ENCODE data around the gene LAMTOR4. TPM values are rescaled to one million over a fixed set of nuclear protein-coding genes. Genes with fewer than 3 reads are reported as not detected.

Gene LAMTOR4
- total RNA-seq, 1 experiment from 2014 or later, result 224 TPM

DNA sequence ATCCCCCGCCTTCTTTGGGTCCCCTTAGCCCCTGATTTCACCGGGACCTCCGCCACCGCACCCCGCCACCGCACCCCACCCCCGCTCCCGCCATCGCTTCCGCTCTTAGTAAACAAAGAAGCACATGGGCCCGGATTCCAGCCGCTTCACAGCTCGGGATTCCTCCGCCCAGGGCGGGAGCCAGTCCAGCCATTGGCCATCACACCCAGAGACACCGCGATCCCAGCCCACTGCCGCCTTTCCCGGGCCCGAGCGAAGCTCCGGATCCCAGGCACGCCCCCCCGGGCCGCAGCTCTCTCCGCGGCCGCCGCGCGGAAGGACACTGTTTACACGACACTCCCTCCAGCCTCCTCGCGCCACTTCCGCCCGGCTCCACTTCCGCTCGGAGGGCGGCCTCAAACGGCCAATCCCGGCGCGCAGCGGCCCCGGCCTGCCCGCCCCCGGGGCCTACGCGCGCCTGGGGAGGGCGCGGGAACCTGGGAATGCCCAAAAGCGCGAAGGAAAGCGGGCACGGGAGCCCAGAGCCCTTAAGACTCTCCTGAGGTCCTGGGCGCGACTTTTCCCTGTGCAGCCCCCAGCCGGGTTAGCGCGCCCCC, 48.2 kb upstream of the LAMTOR4 start:
- BruUV-seq (replicated peaks), result no TSS peak
- H3K36me3 ChIP-seq (ENCODE audit: control insufficient read depth, insufficient read depth, low read length), result peaks cover 38% of the 10 kb centered on the region
- peak overlapping the region; percentile 93 for H3K27ac ChIP-seq (ENCODE audit: low read length)
- POLR2A ChIA-PET, result interaction anchor here (0.6 to 1.5 kb wide), 9 partner anchors 12 to 596 kb away, joined by 4 to 17 read pairs (median 9); partner anchors contain the start of genes COPS6, MBLAC1 and ZKSCAN5
- intact Hi-C loops (cut with micrococcal nuclease; ENCODE audit: unreplicated experiment), result no loop called here
- peak overlapping the region; percentile 82 to 89 for H3K4me3 ChIP-seq (ENCODE audit: low read depth in 2 of 2, low read length in 2 of 2)
- DNase-seq (ENCODE audit: low read depth, low spot score), result peak; percentile 83
- H3K9me3 ChIP-seq (ENCODE audit: control insufficient read depth, insufficient read depth, low read depth, low read length), result no peaks in the 10 kb centered on the region
- no peaks in the 10 kb centered on the region for H3K27me3 ChIP-seq (ENCODE audit: control insufficient read depth, insufficient read depth, low read length)
- peaks cover 20% of the 10 kb centered on the region for H3K4me1 ChIP-seq (ENCODE audit: control insufficient read depth, insufficient read depth, low read length)
- CTCF ChIA-PET, result interaction anchor here (1.3 kb wide), 1 partner anchor 29 kb away, joined by 4 read pairs; no protein-coding TSS in a partner anchor
- in situ Hi-C loops (cut with HindIII; ENCODE audit: low pct_unique_long_range_greater_than_20kb, low sequenced_read_pairs), result no loop called here
- peak; percentile 86 for ATAC-seq
- TF ChIP-seq, protein P1, sequence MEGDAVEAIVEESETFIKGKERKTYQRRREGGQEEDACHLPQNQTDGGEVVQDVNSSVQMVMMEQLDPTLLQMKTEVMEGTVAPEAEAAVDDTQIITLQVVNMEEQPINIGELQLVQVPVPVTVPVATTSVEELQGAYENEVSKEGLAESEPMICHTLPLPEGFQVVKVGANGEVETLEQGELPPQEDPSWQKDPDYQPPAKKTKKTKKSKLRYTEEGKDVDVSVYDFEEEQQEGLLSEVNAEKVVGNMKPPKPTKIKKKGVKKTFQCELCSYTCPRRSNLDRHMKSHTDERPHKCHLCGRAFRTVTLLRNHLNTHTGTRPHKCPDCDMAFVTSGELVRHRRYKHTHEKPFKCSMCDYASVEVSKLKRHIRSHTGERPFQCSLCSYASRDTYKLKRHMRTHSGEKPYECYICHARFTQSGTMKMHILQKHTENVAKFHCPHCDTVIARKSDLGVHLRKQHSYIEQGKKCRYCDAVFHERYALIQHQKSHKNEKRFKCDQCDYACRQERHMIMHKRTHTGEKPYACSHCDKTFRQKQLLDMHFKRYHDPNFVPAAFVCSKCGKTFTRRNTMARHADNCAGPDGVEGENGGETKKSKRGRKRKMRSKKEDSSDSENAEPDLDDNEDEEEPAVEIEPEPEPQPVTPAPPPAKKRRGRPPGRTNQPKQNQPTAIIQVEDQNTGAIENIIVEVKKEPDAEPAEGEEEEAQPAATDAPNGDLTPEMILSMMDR (IDR thresholded peaks at IDR 0.05), result no peak
- TF ChIP-seq SIN3A (IDR thresholded peaks at IDR 0.05; ENCODE audit: borderline replicate concordance, insufficient read depth, low read depth, low read length) (peak; percentile 99), TCF7L2 (IDR thresholded peaks at IDR 0.05; ENCODE audit: low read depth, low read length) (peak; percentile 65; the same call in 1 of the 2 replicates), POLR2AphosphoS5 (IDR thresholded peaks at IDR 0.05; ENCODE audit: low read depth, low read length) (peak; percentile 74)
- TF ChIP-seq, protein P2, sequence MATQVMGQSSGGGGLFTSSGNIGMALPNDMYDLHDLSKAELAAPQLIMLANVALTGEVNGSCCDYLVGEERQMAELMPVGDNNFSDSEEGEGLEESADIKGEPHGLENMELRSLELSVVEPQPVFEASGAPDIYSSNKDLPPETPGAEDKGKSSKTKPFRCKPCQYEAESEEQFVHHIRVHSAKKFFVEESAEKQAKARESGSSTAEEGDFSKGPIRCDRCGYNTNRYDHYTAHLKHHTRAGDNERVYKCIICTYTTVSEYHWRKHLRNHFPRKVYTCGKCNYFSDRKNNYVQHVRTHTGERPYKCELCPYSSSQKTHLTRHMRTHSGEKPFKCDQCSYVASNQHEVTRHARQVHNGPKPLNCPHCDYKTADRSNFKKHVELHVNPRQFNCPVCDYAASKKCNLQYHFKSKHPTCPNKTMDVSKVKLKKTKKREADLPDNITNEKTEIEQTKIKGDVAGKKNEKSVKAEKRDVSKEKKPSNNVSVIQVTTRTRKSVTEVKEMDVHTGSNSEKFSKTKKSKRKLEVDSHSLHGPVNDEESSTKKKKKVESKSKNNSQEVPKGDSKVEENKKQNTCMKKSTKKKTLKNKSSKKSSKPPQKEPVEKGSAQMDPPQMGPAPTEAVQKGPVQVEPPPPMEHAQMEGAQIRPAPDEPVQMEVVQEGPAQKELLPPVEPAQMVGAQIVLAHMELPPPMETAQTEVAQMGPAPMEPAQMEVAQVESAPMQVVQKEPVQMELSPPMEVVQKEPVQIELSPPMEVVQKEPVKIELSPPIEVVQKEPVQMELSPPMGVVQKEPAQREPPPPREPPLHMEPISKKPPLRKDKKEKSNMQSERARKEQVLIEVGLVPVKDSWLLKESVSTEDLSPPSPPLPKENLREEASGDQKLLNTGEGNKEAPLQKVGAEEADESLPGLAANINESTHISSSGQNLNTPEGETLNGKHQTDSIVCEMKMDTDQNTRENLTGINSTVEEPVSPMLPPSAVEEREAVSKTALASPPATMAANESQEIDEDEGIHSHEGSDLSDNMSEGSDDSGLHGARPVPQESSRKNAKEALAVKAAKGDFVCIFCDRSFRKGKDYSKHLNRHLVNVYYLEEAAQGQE (IDR thresholded peaks at IDR 0.05; ENCODE audit: insufficient read depth in 1 of 2, low read depth in 2 of 2, low read length in 1 of 2), result no peak

DNA sequence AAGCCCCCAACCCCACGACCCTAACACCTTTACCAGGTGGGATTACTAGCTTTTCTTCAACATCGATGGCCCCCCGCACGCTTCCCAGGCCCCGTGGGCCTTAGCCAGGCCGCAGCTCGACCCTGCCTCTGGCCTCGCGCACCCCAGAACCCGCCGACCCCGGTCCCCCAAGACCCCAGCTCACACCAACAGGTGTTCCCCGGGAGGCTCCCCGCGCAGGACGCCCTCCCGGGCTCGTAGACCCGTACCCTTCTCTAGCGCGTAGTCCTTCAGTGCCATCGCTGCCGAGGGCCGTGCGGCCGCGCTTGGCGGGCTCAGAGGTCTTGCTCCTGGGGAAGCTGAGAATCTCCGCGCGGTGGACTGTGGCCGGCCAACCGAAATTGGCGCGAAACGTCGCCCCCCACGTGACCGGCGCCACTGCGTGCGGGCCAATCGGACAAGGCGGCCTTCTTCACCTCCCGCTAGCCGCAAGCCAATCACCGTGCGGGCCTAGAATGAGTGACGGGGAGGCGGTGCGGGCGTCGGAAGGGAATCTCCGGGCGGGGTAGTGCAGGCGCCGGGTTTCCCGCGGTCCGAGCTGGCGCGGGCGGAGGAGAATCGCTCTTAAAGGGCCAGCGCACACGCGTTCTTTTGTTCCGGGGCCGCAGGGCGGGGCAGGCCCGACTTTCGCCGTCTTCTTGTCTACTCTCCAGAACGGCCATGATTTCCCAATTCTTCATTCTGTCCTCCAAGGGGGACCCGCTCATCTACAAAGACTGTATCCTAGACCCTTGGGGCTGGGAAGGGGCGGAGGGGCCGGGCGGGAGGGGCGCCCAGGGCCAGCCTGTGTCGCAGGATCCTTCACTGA, 47.5 kb upstream of the LAMTOR4 start, which contains the start of the genes AP4M1 and MCM7:
Gene AP4M1, plus strand, starts transcription at position 628 of the 847 bp plus-strand sequence. Its CDS starts 72 bp downstream, at position 700.
Gene MCM7, minus strand, starts transcription at position 382 of the 847 bp plus-strand sequence. Its CDS starts 103 bp downstream, at position 279.
- Histone ChIP-seq H3K27ac (ENCODE audit: low read length) (peak within 1 kb of the TSS; percentile 93), H3K4me1 (ENCODE audit: control insufficient read depth, insufficient read depth, low read length) (peaks cover 20% of the 10 kb centered on the region), H3K36me3 (ENCODE audit: control insufficient read depth, insufficient read depth, low read length) (peaks cover 32% of the 10 kb centered on the region), H3K4me3 (ENCODE audit: low read depth in 2 of 2, low read length in 2 of 2) (peak within 1 kb of the TSS; percentile 82 to 89), H3K27me3 (ENCODE audit: control insufficient read depth, insufficient read depth, low read length) (no peaks in the 10 kb centered on the region), H3K9me3 (ENCODE audit: control insufficient read depth, insufficient read depth, low read depth, low read length) (no peaks in the 10 kb centered on the region)
- ChIA-PET CTCF (interaction anchor here (0.6 to 1.3 kb wide), 2 partner anchors 23 to 28 kb away, joined by 4 to 5 read pairs; no protein-coding TSS in a partner anchor), POLR2A (interaction anchor here (0.6 to 1.5 kb wide), 12 partner anchors 12 to 597 kb away, joined by 3 to 17 read pairs (median 6); partner anchors contain the start of gene ZKSCAN5)
- ATAC-seq (peak; percentile 90), DNase-seq (ENCODE audit: low read depth, low spot score) (peak; percentile 90)
- BruUV-seq (replicated peaks), result no TSS peak
- intact Hi-C loops (cut with micrococcal nuclease; ENCODE audit: unreplicated experiment) (no loop called here), in situ Hi-C loops (cut with HindIII; ENCODE audit: low pct_unique_long_range_greater_than_20kb, low sequenced_read_pairs) (no loop called here)
- TF ChIP-seq, protein P2 (IDR thresholded peaks at IDR 0.05; ENCODE audit: insufficient read depth in 1 of 2, low read depth in 2 of 2, low read length in 1 of 2), result no peak
- TF ChIP-seq POLR2AphosphoS5 (IDR thresholded peaks at IDR 0.05; ENCODE audit: low read depth, low read length), result peak; percentile 52; the same call in 1 of the 2 replicates
